SK-N-SH treated with all-trans-retinoic acid at 6 μM for 48 hours (cell line): Measurements from ENCODE around the gene ENGASE.

Experiments used
- ATAC-seq: fragments of 200-7000 bp; cut with Tn5 transposase; 3 replicates; pipeline ENCODE4 v1.9.1; 2020; ENCODE audit warnings: mild to moderate bottlenecking, moderate library complexity
- ARNTL ChIP-seq: fragments of 450-650 bp; formaldehyde crosslinking; IDR thresholded peaks from 2 replicates; pipeline ENCODE4 v1.5.0; 2020; ENCODE audit warnings: low read depth, mild to moderate bottlenecking, moderate library complexity, borderline replicate concordance
- BACH2 ChIP-seq: fragments of 250-450 bp; sonication (Bioruptor Pico); IDR thresholded peaks from 2 replicates; pipeline ENCODE4 v1.9.0; 2021; ENCODE audit warnings: mild to moderate bottlenecking, borderline replicate concordance
- CSDC2 ChIP-seq: fragments of 250-450 bp; sonication (Bioruptor Pico); IDR thresholded peaks from 2 replicates; pipeline ENCODE4 v1.5.0; 2020; ENCODE audit warnings: mild to moderate bottlenecking, moderate library complexity
- CSRNP3 ChIP-seq: fragments of 250-450 bp; sonication (Bioruptor Pico); IDR thresholded peaks from 2 replicates; pipeline ENCODE4 v1.5.1; 2021; ENCODE audit warnings: mild to moderate bottlenecking, moderate library complexity
- ESRRG ChIP-seq: fragments of 250-450 bp; sonication (Bioruptor Pico); IDR thresholded peaks from 2 replicates; pipeline ENCODE4 v1.6.1; 2021; ENCODE audit warnings: mild to moderate bottlenecking
- GLIS3 ChIP-seq: fragments of 250-450 bp; sonication (Bioruptor Pico); IDR thresholded peaks from 2 replicates; pipeline ENCODE4 v1.5.0; 2020; ENCODE audit warnings: mild to moderate bottlenecking, moderate library complexity
- ISL1 ChIP-seq: fragments of 250-450 bp; sonication (Bioruptor Pico); IDR thresholded peaks from 2 replicates; pipeline ENCODE4 v2.1.2; 2022; ENCODE audit warnings: mild to moderate bottlenecking, moderate library complexity
- OSR1 ChIP-seq: fragments of 250-450 bp; sonication (Bioruptor Pico); IDR thresholded peaks from 2 replicates; pipeline ENCODE4 v1.8.0; 2022; ENCODE audit warnings: moderate library complexity, mild to moderate bottlenecking, inconsistent platforms
- PATZ1 ChIP-seq: fragments of 250-450 bp; sonication (Bioruptor Pico); IDR thresholded peaks from 2 replicates; pipeline ENCODE4 v1.8.0; 2020; ENCODE audit warnings: mild to moderate bottlenecking, moderate library complexity, borderline replicate concordance
- POU6F1 ChIP-seq: fragments of 250-450 bp; sonication (Bioruptor Pico); IDR thresholded peaks from 2 replicates; pipeline ENCODE4 v1.8.0; 2021; ENCODE audit warnings: low read depth, mild to moderate bottlenecking, moderate library complexity, borderline replicate concordance
- PPARA ChIP-seq: fragments of 250-450 bp; sonication (Bioruptor Pico); IDR thresholded peaks from 2 replicates; pipeline ENCODE4 v1.5.0; 2020; ENCODE audit warnings: mild to moderate bottlenecking, borderline replicate concordance
- RARB ChIP-seq: fragments of 250-450 bp; sonication (Bioruptor Pico); IDR thresholded peaks from 2 replicates; pipeline ENCODE4 v1.8.0; 2021; ENCODE audit warnings: mild to moderate bottlenecking, moderate library complexity
- SNAI2 ChIP-seq: fragments of 250-450 bp; sonication (Bioruptor Pico); IDR thresholded peaks from 2 replicates; pipeline ENCODE4 v1.5.0; 2020; ENCODE audit warnings: mild to moderate bottlenecking, moderate library complexity
- TCF4 ChIP-seq: fragments of 250-450 bp; sonication (Bioruptor Pico); IDR thresholded peaks from 2 replicates; pipeline ENCODE4 v1.8.0; 2021; ENCODE audit warnings: mild to moderate bottlenecking, moderate library complexity, borderline replicate concordance
- TOX ChIP-seq: fragments of 250-450 bp; sonication (Bioruptor Pico); IDR thresholded peaks from 2 replicates; pipeline ENCODE4 v1.8.0; 2021; ENCODE audit warnings: mild to moderate bottlenecking, moderate library complexity, borderline replicate concordance
- TSHZ2 ChIP-seq: fragments of 250-450 bp; sonication (Bioruptor Pico); IDR thresholded peaks from 2 replicates; pipeline ENCODE4 v1.5.0; 2020; ENCODE audit warnings: mild to moderate bottlenecking, moderate library complexity
- ZC3H10 ChIP-seq: fragments of 250-450 bp; sonication (Bioruptor Pico); IDR thresholded peaks from 2 replicates; pipeline ENCODE4 v1.5.1; 2021; ENCODE audit warnings: mild to moderate bottlenecking, moderate library complexity
- ZFP3 ChIP-seq: fragments of 250-450 bp; sonication (Bioruptor Pico); IDR thresholded peaks from 2 replicates; pipeline ENCODE4 v1.5.0; 2020; ENCODE audit warnings: mild to moderate bottlenecking, moderate library complexity
- ZNF565 ChIP-seq: fragments of 450-650 bp; formaldehyde crosslinking; conservative IDR thresholded peaks from 2 replicates; pipeline ENCODE4 v1.5.0; 2020; ENCODE audit warnings: low read depth, mild to moderate bottlenecking, moderate library complexity
- ZNF8 ChIP-seq: fragments of 450-650 bp; formaldehyde crosslinking; IDR thresholded peaks from 2 replicates; pipeline ENCODE4 v1.5.0; 2020; ENCODE audit warnings: mild to moderate bottlenecking, moderate library complexity

Gene ENGASE

GRCh38 chr17:79092567-79092966, 17.9 kb downstream of the ENGASE start:
- ATAC-seq, result no peak
- no peak for TF ChIP-seq OSR1 (CRISPR knock-in tag)
- TF ChIP-seq POU6F1 (CRISPR knock-in tag), result no peak
- TF ChIP-seq ZNF565, result no peak
- TF ChIP-seq TSHZ2 (CRISPR knock-in tag), result no peak

GRCh38 chr17:79093270-79093669, 18.6 kb downstream of the ENGASE start:
- ATAC-seq, result no peak
- TF ChIP-seq ARNTL (CRISPR knock-in tag), result no peak

GRCh38 chr17:79094261-79094660, 19.6 kb downstream of the ENGASE start:
- no peak for TF ChIP-seq ZNF565
- TF ChIP-seq ISL1, result no peak
- no peak for TF ChIP-seq ZNF8 (CRISPR knock-in tag)
- TF ChIP-seq TCF4, result no peak
- TF ChIP-seq SNAI2 (CRISPR knock-in tag), result no peak
- TF ChIP-seq PATZ1 (CRISPR knock-in tag), result no peak
- no peak for TF ChIP-seq ESRRG (CRISPR knock-in tag)
- TF ChIP-seq ARNTL (CRISPR knock-in tag), result no peak
- no peak for TF ChIP-seq CSDC2 (CRISPR knock-in tag)
- TF ChIP-seq GLIS3 (CRISPR knock-in tag), result no peak
- TF ChIP-seq BACH2, result no peak
- no peak for TF ChIP-seq CSRNP3 (CRISPR knock-in tag)
- TF ChIP-seq PPARA (CRISPR knock-in tag), result no peak
- TF ChIP-seq POU6F1 (CRISPR knock-in tag), result no peak
- TF ChIP-seq RARB (CRISPR knock-in tag), result no peak
- TF ChIP-seq ZC3H10 (CRISPR knock-in tag), result no peak
- TF ChIP-seq ZFP3 (CRISPR knock-in tag), result no peak
- ATAC-seq, result no peak

GRCh38 chr17:79095345-79096055, 20.9 kb downstream of the ENGASE start:
- TF ChIP-seq ARNTL (CRISPR knock-in tag) (no peak), ZNF565 (no peak), TOX (CRISPR knock-in tag) (no peak), ZFP3 (CRISPR knock-in tag) (no peak), ZNF8 (CRISPR knock-in tag) (no peak)
- ATAC-seq, result no peak
